HL-60/S4 (cell line): ENCODE measurements around the gene RACK1.

Experiments
- in situ Hi-C: fragments of 300-500 bp; cut with MboI; formaldehyde crosslinking; loops from 2 replicates; pipeline ENCODE4 v1.14.3; 2022; ENCODE audit warnings: low sequenced_read_pairs

Gene RACK1

GRCh38 chr5:181198905-181199519 lies 44.7 kb downstream of the RACK1 start:
- in situ Hi-C loops = no loop called here

GRCh38 chr5:181198106-181198685 lies 45.5 kb downstream of the RACK1 start:
- in situ Hi-C loops = no loop called here

GRCh38 chr5:181197326-181197951 lies 46.3 kb downstream of the RACK1 start:
- in situ Hi-C loops = no loop called here

- in situ Hi-C loops = no loop called here
Measured at GRCh38 chr5:181195249-181195761, 48.4 kb downstream of the RACK1 start.

- in situ Hi-C loops = no loop called here
Measured at GRCh38 chr5:181194489-181195248, 49.0 kb downstream of the RACK1 start.

- in situ Hi-C loops = no loop called here
Measured at GRCh38 chr5:181193656-181194055, 50.0 kb downstream of the RACK1 start.

- in situ Hi-C loops = no loop called here
Measured at GRCh38 chr5:181192337-181193046, 51.2 kb downstream of the RACK1 start.

- in situ Hi-C loops = no loop called here
Measured at GRCh38 chr5:181191526-181192336, 52.0 kb downstream of the RACK1 start.

- in situ Hi-C loops = no loop called here
Measured at GRCh38 chr5:181190711-181191525, 52.8 kb downstream of the RACK1 start.

- in situ Hi-C loops = loop anchor here (5.0 kb wide), 1 partner anchor 32 kb away; the partner anchor contains the start of gene TRIM41
Measured at GRCh38 chr5:181189962-181190710, 53.6 kb downstream of the RACK1 start.

GRCh38 chr5:181189363-181189961 lies 54.2 kb downstream of the RACK1 start:
- in situ Hi-C loops = loop anchor here (5.0 kb wide), 1 partner anchor 33 kb away; the partner anchor contains the start of gene TRIM41

GRCh38 chr5:181188700-181189362 lies 54.9 kb downstream of the RACK1 start:
- in situ Hi-C loops = loop anchor here (5.0 kb wide), 1 partner anchor 33 kb away; the partner anchor contains the start of gene TRIM41

GRCh38 chr5:181187500-181188213 lies 56.0 kb downstream of the RACK1 start:
- in situ Hi-C loops = loop anchor here (5.0 kb wide), 1 partner anchor 35 kb away; the partner anchor contains the start of gene TRIM41

GRCh38 chr5:181186986-181187499 lies 56.7 kb downstream of the RACK1 start:
- in situ Hi-C loops = loop anchor here (5.0 kb wide), 1 partner anchor 35 kb away; the partner anchor contains the start of gene TRIM41
